Measurements from ENCODE around the gene ST7. TPM values are rescaled to one million over a fixed set of nuclear protein-coding genes. Genes with fewer than 3 reads are reported as not detected.

The ST7 gene
- total and polyA plus RNA-seq, 2 experiments from 2014 or later = 9.9 to 18.3 TPM

DNA sequence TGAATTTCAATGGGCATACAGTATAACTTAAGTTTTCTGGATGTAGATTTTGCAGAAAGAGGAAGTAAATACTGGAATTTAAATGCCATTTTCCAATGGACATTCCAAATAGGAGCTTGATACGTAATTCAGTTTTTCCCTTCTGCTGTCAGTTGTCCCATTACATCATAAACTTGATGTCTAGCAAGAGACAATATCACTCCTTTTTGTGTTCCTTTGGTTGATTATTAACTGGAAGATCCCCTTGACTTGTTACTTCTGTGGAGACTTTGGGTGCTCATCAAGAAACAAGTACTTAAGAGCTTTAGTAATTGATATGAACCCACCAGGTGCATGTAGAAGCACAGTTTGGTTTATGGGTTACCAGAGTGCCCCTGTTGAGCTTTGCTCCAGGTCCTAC, 116.1 kb downstream of the ST7 start:
- ATAC-seq = no peak
- H3K4me1 ChIP-seq (ENCODE audit: insufficient read depth) = peaks cover 15% of the 10 kb centered on the region; the same call in 1 of the 2 replicates
- H2AFZ ChIP-seq = no peak overlapping the region
- no peaks in the 10 kb centered on the region for H3K9me2 ChIP-seq (ENCODE audit: insufficient read depth)
- TF ChIP-seq ETS1 (IDR thresholded peaks at IDR 0.05) = no peak
- TF ChIP-seq, protein P1, sequence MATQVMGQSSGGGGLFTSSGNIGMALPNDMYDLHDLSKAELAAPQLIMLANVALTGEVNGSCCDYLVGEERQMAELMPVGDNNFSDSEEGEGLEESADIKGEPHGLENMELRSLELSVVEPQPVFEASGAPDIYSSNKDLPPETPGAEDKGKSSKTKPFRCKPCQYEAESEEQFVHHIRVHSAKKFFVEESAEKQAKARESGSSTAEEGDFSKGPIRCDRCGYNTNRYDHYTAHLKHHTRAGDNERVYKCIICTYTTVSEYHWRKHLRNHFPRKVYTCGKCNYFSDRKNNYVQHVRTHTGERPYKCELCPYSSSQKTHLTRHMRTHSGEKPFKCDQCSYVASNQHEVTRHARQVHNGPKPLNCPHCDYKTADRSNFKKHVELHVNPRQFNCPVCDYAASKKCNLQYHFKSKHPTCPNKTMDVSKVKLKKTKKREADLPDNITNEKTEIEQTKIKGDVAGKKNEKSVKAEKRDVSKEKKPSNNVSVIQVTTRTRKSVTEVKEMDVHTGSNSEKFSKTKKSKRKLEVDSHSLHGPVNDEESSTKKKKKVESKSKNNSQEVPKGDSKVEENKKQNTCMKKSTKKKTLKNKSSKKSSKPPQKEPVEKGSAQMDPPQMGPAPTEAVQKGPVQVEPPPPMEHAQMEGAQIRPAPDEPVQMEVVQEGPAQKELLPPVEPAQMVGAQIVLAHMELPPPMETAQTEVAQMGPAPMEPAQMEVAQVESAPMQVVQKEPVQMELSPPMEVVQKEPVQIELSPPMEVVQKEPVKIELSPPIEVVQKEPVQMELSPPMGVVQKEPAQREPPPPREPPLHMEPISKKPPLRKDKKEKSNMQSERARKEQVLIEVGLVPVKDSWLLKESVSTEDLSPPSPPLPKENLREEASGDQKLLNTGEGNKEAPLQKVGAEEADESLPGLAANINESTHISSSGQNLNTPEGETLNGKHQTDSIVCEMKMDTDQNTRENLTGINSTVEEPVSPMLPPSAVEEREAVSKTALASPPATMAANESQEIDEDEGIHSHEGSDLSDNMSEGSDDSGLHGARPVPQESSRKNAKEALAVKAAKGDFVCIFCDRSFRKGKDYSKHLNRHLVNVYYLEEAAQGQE (IDR thresholded peaks at IDR 0.05; ENCODE audit: unreplicated experiment) = no peak
- TF ChIP-seq, protein P2, sequence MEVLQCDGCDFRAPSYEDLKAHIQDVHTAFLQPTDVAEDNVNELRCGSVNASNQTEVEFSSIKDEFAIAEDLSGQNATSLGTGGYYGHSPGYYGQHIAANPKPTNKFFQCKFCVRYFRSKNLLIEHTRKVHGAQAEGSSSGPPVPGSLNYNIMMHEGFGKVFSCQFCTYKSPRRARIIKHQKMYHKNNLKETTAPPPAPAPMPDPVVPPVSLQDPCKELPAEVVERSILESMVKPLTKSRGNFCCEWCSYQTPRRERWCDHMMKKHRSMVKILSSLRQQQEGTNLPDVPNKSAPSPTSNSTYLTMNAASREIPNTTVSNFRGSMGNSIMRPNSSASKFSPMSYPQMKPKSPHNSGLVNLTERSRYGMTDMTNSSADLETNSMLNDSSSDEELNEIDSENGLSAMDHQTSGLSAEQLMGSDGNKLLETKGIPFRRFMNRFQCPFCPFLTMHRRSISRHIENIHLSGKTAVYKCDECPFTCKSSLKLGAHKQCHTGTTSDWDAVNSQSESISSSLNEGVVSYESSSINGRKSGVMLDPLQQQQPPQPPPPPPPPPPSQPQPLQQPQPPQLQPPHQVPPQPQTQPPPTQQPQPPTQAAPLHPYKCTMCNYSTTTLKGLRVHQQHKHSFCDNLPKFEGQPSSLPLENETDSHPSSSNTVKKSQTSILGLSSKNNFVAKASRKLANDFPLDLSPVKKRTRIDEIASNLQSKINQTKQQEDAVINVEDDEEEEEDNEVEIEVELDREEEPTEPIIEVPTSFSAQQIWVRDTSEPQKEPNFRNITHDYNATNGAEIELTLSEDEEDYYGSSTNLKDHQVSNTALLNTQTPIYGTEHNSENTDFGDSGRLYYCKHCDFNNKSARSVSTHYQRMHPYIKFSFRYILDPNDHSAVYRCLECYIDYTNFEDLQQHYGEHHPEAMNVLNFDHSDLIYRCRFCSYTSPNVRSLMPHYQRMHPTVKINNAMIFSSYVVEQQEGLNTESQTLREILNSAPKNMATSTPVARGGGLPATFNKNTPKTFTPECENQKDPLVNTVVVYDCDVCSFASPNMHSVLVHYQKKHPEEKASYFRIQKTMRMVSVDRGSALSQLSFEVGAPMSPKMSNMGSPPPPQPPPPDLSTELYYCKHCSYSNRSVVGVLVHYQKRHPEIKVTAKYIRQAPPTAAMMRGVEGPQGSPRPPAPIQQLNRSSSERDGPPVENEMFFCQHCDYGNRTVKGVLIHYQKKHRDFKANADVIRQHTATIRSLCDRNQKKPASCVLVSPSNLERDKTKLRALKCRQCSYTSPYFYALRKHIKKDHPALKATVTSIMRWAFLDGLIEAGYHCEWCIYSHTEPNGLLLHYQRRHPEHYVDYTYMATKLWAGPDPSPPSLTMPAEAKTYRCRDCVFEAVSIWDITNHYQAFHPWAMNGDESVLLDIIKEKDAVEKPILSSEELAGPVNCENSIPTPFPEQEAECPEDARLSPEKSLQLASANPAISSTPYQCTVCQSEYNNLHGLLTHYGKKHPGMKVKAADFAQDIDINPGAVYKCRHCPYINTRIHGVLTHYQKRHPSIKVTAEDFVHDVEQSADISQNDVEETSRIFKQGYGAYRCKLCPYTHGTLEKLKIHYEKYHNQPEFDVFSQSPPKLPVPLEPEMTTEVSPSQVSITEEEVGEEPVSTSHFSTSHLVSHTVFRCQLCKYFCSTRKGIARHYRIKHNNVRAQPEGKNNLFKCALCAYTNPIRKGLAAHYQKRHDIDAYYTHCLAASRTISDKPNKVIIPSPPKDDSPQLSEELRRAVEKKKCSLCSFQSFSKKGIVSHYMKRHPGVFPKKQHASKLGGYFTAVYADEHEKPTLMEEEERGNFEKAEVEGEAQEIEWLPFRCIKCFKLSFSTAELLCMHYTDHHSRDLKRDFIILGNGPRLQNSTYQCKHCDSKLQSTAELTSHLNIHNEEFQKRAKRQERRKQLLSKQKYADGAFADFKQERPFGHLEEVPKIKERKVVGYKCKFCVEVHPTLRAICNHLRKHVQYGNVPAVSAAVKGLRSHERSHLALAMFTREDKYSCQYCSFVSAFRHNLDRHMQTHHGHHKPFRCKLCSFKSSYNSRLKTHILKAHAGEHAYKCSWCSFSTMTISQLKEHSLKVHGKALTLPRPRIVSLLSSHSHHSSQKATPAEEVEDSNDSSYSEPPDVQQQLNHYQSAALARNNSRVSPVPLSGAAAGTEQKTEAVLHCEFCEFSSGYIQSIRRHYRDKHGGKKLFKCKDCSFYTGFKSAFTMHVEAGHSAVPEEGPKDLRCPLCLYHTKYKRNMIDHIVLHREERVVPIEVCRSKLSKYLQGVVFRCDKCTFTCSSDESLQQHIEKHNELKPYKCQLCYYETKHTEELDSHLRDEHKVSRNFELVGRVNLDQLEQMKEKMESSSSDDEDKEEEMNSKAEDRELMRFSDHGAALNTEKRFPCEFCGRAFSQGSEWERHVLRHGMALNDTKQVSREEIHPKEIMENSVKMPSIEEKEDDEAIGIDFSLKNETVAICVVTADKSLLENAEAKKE (CRISPR knock-in tag; IDR thresholded peaks at IDR 0.05) = no peak
- no peak for TF ChIP-seq EZH2phosphoT487 (IDR thresholded peaks at IDR 0.05; ENCODE audit: unreplicated experiment)
- TF ChIP-seq ZNF331 (CRISPR knock-in tag; IDR thresholded peaks at IDR 0.05; ENCODE audit: low read depth) = no peak
- TF ChIP-seq POLR2AphosphoS5 (IDR thresholded peaks at IDR 0.05; ENCODE audit: low read depth) = no peak
- TF ChIP-seq, protein P3, sequence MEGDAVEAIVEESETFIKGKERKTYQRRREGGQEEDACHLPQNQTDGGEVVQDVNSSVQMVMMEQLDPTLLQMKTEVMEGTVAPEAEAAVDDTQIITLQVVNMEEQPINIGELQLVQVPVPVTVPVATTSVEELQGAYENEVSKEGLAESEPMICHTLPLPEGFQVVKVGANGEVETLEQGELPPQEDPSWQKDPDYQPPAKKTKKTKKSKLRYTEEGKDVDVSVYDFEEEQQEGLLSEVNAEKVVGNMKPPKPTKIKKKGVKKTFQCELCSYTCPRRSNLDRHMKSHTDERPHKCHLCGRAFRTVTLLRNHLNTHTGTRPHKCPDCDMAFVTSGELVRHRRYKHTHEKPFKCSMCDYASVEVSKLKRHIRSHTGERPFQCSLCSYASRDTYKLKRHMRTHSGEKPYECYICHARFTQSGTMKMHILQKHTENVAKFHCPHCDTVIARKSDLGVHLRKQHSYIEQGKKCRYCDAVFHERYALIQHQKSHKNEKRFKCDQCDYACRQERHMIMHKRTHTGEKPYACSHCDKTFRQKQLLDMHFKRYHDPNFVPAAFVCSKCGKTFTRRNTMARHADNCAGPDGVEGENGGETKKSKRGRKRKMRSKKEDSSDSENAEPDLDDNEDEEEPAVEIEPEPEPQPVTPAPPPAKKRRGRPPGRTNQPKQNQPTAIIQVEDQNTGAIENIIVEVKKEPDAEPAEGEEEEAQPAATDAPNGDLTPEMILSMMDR (conservative IDR thresholded peaks at IDR 0.05; ENCODE audit: low read depth in 2 of 2) = no peak
- TF ChIP-seq ZNF114 (CRISPR knock-in tag; IDR thresholded peaks at IDR 0.05) = no peak
- no peak for TF ChIP-seq STAT1 (IDR thresholded peaks at IDR 0.05; ENCODE audit: unreplicated experiment)
- no peak for TF ChIP-seq NANOG (IDR thresholded peaks at IDR 0.05; ENCODE audit: borderline replicate concordance)
- TF ChIP-seq CREB1 (CRISPR knock-in tag; IDR thresholded peaks at IDR 0.05; ENCODE audit: low read depth) = no peak
- no peak for TF ChIP-seq EZH2 (IDR thresholded peaks at IDR 0.05; ENCODE audit: low read depth, unreplicated experiment)
- no peak for TF ChIP-seq JUNB (IDR thresholded peaks at IDR 0.05; ENCODE audit: unreplicated experiment)
- 0 out of 2 replicates have a peak, but pooled peaks cover 4% of the 10 kb centered on the region for H3K79me2 ChIP-seq (replicated peaks; ENCODE audit: insufficient read depth)
- no peak overlapping the region for H3K27ac Mint-ChIP-seq
- H3K4me2 ChIP-seq = no peak overlapping the region
- no peaks in the 10 kb centered on the region for H4K20me1 ChIP-seq (replicated peaks; ENCODE audit: insufficient read depth)
- no peak overlapping the region for H3K27ac ChIP-seq (ENCODE audit: low read depth)
- H3K27me3 ChIP-seq (ENCODE audit: insufficient read depth) = no peaks in the 10 kb centered on the region
- no peak overlapping the region for H3K4me3 ChIP-seq
- peaks cover 1% of the 10 kb centered on the region; the same call in 1 of the 3 replicates for H3K9me3 Mint-ChIP-seq
- peaks cover 2% of the 10 kb centered on the region for H3K27me3 Mint-ChIP-seq (ENCODE audit: insufficient read depth, low read depth, poor library complexity)
- no peaks in the 10 kb centered on the region for H3F3A ChIP-seq (replicated peaks; ENCODE audit: low read depth)
- no peaks in the 10 kb centered on the region; the same call in 2 of the 3 replicates for H3K36me3 Mint-ChIP-seq (ENCODE audit: low read depth)
- H3K4me1 Mint-ChIP-seq = peaks cover 32% of the 10 kb centered on the region
- DNase-seq (ENCODE audit: low spot score) = no peak
- no peaks in the 10 kb centered on the region for H3K36me3 ChIP-seq (ENCODE audit: insufficient read depth)
- H3K4me3 Mint-ChIP-seq = no peak overlapping the region
